Measurements from ENCODE around the gene CACHD1. TPM values are rescaled to one million over a fixed set of nuclear protein-coding genes. Genes with fewer than 3 reads are reported as not detected.

The CACHD1 gene
- 0.10 and 0.13 TPM in 2 replicates for total RNA-seq

GRCh38 chr1:64469977-64470664, at the start of gene CACHD1:
CACHD1 (plus strand) TSS chr1:64470129; CDS start chr1:64470745, 616 bp downstream.
- no peaks in the 10 kb centered on the region for H3K36me3 Mint-ChIP-seq (ENCODE audit: low read depth)
- intact Hi-C loops (cut with micrococcal nuclease) = loop anchor here (5.0 kb wide), 3 partner anchors 37 to 207 kb away; no protein-coding TSS in a partner anchor
- H3K27me3 Mint-ChIP-seq (ENCODE audit: insufficient read depth) = peaks cover 54% of the 10 kb centered on the region
- peak within 1 kb of the TSS; percentile 23 for H3K27ac Mint-ChIP-seq
- DNase-seq (ENCODE audit: low spot score) = peak; percentile 28
- peaks cover 11% of the 10 kb centered on the region for H3K4me1 Mint-ChIP-seq (ENCODE audit: low read depth)
- H3K4me3 Mint-ChIP-seq = peak within 1 kb of the TSS; percentile 80
- no peaks in the 10 kb centered on the region for H3K9me3 Mint-ChIP-seq

GRCh38 chr1:64421377-64421776, 48.6 kb upstream of the CACHD1 start:
- Mint-ChIP-seq H3K27ac (no peak overlapping the region), H3K27me3 (ENCODE audit: insufficient read depth) (peaks cover 4% of the 10 kb centered on the region), H3K4me1 (ENCODE audit: low read depth) (no peaks in the 10 kb centered on the region), H3K4me3 (no peak overlapping the region), H3K9me3 (no peaks in the 10 kb centered on the region), H3K36me3 (ENCODE audit: low read depth) (no peaks in the 10 kb centered on the region)
- intact Hi-C loops (cut with micrococcal nuclease) = no loop called here
- no peak for DNase-seq (ENCODE audit: low spot score)

GRCh38 chr1:64423526-64423925, 46.4 kb upstream of the CACHD1 start:
- H3K27ac Mint-ChIP-seq = no peak overlapping the region
- H3K36me3 Mint-ChIP-seq (ENCODE audit: low read depth) = no peaks in the 10 kb centered on the region
- no peaks in the 10 kb centered on the region for H3K4me1 Mint-ChIP-seq (ENCODE audit: low read depth)
- intact Hi-C loops (cut with micrococcal nuclease) = no loop called here
- no peak overlapping the region for H3K4me3 Mint-ChIP-seq
- no peak for DNase-seq (ENCODE audit: low spot score)
- H3K27me3 Mint-ChIP-seq (ENCODE audit: insufficient read depth) = peaks cover 9% of the 10 kb centered on the region
- H3K9me3 Mint-ChIP-seq = no peaks in the 10 kb centered on the region

GRCh38 chr1:64424412-64424811, 45.5 kb upstream of the CACHD1 start:
- DNase-seq (ENCODE audit: low spot score) = no peak
- no peak overlapping the region for H3K4me3 Mint-ChIP-seq
- peaks cover 6% of the 10 kb centered on the region for H3K27me3 Mint-ChIP-seq (ENCODE audit: insufficient read depth)
- intact Hi-C loops (cut with micrococcal nuclease) = no loop called here
- H3K9me3 Mint-ChIP-seq = no peaks in the 10 kb centered on the region
- H3K36me3 Mint-ChIP-seq (ENCODE audit: low read depth) = no peaks in the 10 kb centered on the region
- no peaks in the 10 kb centered on the region for H3K4me1 Mint-ChIP-seq (ENCODE audit: low read depth)
- H3K27ac Mint-ChIP-seq = no peak overlapping the region

- no peak overlapping the region for H3K27ac Mint-ChIP-seq
- no peaks in the 10 kb centered on the region for H3K4me1 Mint-ChIP-seq (ENCODE audit: low read depth)
- H3K9me3 Mint-ChIP-seq = no peaks in the 10 kb centered on the region
- intact Hi-C loops (cut with micrococcal nuclease) = no loop called here
- H3K36me3 Mint-ChIP-seq (ENCODE audit: low read depth) = no peaks in the 10 kb centered on the region
- H3K4me3 Mint-ChIP-seq = no peak overlapping the region
- H3K27me3 Mint-ChIP-seq (ENCODE audit: insufficient read depth) = peaks cover 7% of the 10 kb centered on the region
- DNase-seq (ENCODE audit: low spot score) = no peak
These were observed 44.4 kb upstream of the CACHD1 start for GRCh38 chr1:64425521-64425920.

GRCh38 chr1:64426681-64427080, 43.2 kb upstream of the CACHD1 start:
- H3K36me3 Mint-ChIP-seq (ENCODE audit: low read depth) = no peaks in the 10 kb centered on the region
- peaks cover 8% of the 10 kb centered on the region for H3K27me3 Mint-ChIP-seq (ENCODE audit: insufficient read depth)
- no peaks in the 10 kb centered on the region for H3K4me1 Mint-ChIP-seq (ENCODE audit: low read depth)
- no peak overlapping the region for H3K4me3 Mint-ChIP-seq
- H3K27ac Mint-ChIP-seq = no peak overlapping the region
- intact Hi-C loops (cut with micrococcal nuclease) = no loop called here
- no peaks in the 10 kb centered on the region for H3K9me3 Mint-ChIP-seq
- no peak for DNase-seq (ENCODE audit: low spot score)

- H3K36me3 Mint-ChIP-seq (ENCODE audit: low read depth) = no peaks in the 10 kb centered on the region
- no peaks in the 10 kb centered on the region for H3K4me1 Mint-ChIP-seq (ENCODE audit: low read depth)
- no peak overlapping the region for H3K4me3 Mint-ChIP-seq
- DNase-seq (ENCODE audit: low spot score) = no peak
- H3K27ac Mint-ChIP-seq = no peak overlapping the region
- peaks cover 8% of the 10 kb centered on the region for H3K27me3 Mint-ChIP-seq (ENCODE audit: insufficient read depth)
- H3K9me3 Mint-ChIP-seq = no peaks in the 10 kb centered on the region
- intact Hi-C loops (cut with micrococcal nuclease) = no loop called here
These were observed 42.0 kb upstream of the CACHD1 start for GRCh38 chr1:64427879-64428278.

GRCh38 chr1:64433308-64433707, 36.6 kb upstream of the CACHD1 start:
- Mint-ChIP-seq H3K9me3 (no peaks in the 10 kb centered on the region), H3K4me1 (ENCODE audit: low read depth) (no peaks in the 10 kb centered on the region), H3K27ac (no peak overlapping the region), H3K27me3 (ENCODE audit: insufficient read depth) (peaks cover 10% of the 10 kb centered on the region), H3K36me3 (ENCODE audit: low read depth) (no peaks in the 10 kb centered on the region), H3K4me3 (no peak overlapping the region)
- DNase-seq (ENCODE audit: low spot score) = no peak
- intact Hi-C loops (cut with micrococcal nuclease) = no loop called here

GRCh38 chr1:64433747-64434146, 36.2 kb upstream of the CACHD1 start:
- H3K36me3 Mint-ChIP-seq (ENCODE audit: low read depth) = no peaks in the 10 kb centered on the region
- intact Hi-C loops (cut with micrococcal nuclease) = no loop called here

GRCh38 chr1:64435000-64435399, 34.9 kb upstream of the CACHD1 start:
- H3K4me3 Mint-ChIP-seq = no peak overlapping the region

More at GRCh38 chr1:64433747-64434146, 36.2 kb upstream of the CACHD1 start:
- peaks cover 10% of the 10 kb centered on the region for H3K27me3 Mint-ChIP-seq (ENCODE audit: insufficient read depth)
- no peaks in the 10 kb centered on the region for H3K4me1 Mint-ChIP-seq (ENCODE audit: low read depth)
- H3K9me3 Mint-ChIP-seq = no peaks in the 10 kb centered on the region
- no peak overlapping the region for H3K4me3 Mint-ChIP-seq
- DNase-seq (ENCODE audit: low spot score) = no peak
- no peak overlapping the region for H3K27ac Mint-ChIP-seq

GRCh38 chr1:64437453-64437852, 32.5 kb upstream of the CACHD1 start:
- peaks cover 8% of the 10 kb centered on the region for H3K27me3 Mint-ChIP-seq (ENCODE audit: insufficient read depth)
- no peaks in the 10 kb centered on the region for H3K9me3 Mint-ChIP-seq
- intact Hi-C loops (cut with micrococcal nuclease) = no loop called here

More at GRCh38 chr1:64435000-64435399, 34.9 kb upstream of the CACHD1 start:
- Mint-ChIP-seq H3K27ac (no peak overlapping the region), H3K9me3 (no peaks in the 10 kb centered on the region), H3K36me3 (ENCODE audit: low read depth) (no peaks in the 10 kb centered on the region), H3K4me1 (ENCODE audit: low read depth) (no peaks in the 10 kb centered on the region), H3K27me3 (ENCODE audit: insufficient read depth) (peaks cover 9% of the 10 kb centered on the region)
- no peak for DNase-seq (ENCODE audit: low spot score)
- intact Hi-C loops (cut with micrococcal nuclease) = no loop called here

GRCh38 chr1:64440183-64440826, 29.6 kb upstream of the CACHD1 start:
- Mint-ChIP-seq H3K4me1 (ENCODE audit: low read depth) (no peaks in the 10 kb centered on the region), H3K36me3 (ENCODE audit: low read depth) (no peaks in the 10 kb centered on the region), H3K4me3 (no peak overlapping the region), H3K27ac (no peak overlapping the region), H3K27me3 (ENCODE audit: insufficient read depth) (peaks cover 3% of the 10 kb centered on the region), H3K9me3 (no peaks in the 10 kb centered on the region)
- no peak for DNase-seq (ENCODE audit: low spot score)
- intact Hi-C loops (cut with micrococcal nuclease) = no loop called here

More at GRCh38 chr1:64437453-64437852, 32.5 kb upstream of the CACHD1 start:
- Mint-ChIP-seq H3K4me1 (ENCODE audit: low read depth) (no peaks in the 10 kb centered on the region), H3K36me3 (ENCODE audit: low read depth) (no peaks in the 10 kb centered on the region), H3K27ac (no peak overlapping the region), H3K4me3 (no peak overlapping the region)
- no peak for DNase-seq (ENCODE audit: low spot score)

- intact Hi-C loops (cut with micrococcal nuclease) = no loop called here
- Mint-ChIP-seq H3K4me3 (no peak overlapping the region), H3K9me3 (no peaks in the 10 kb centered on the region), H3K4me1 (ENCODE audit: low read depth) (no peaks in the 10 kb centered on the region), H3K27ac (no peak overlapping the region), H3K27me3 (ENCODE audit: insufficient read depth) (peaks cover 7% of the 10 kb centered on the region), H3K36me3 (ENCODE audit: low read depth) (no peaks in the 10 kb centered on the region)
- no peak for DNase-seq (ENCODE audit: low spot score)
These were observed 18.5 kb upstream of the CACHD1 start for GRCh38 chr1:64451440-64451839.
